B cell (primary cell): ENCODE results near the gene PCDHGA5. TPM values are rescaled to one million over a fixed set of nuclear protein-coding genes. Genes with fewer than 3 reads are reported as not detected.

Experiments
- ATAC-seq: fragments of 200-7000 bp; cut with Tn5 transposase; one replicate; pipeline ENCODE4 v1.10.0; 2021; ENCODE audit warnings: low read depth, mild to moderate bottlenecking, moderate number of reproducible peaks, moderate library complexity
- CTCF ChIA-PET: fragments of 350-600 bp; sonication (Branson Sonifier 250); formaldehyde crosslinking; loops from one replicate; lab custom pipeline; 2021; ENCODE audit warnings: antibody characterized with exemption, inconsistent platforms; lab: Charles Lee
- POLR2A ChIA-PET: fragments of 350-600 bp; sonication (Branson Sonifier 250); formaldehyde crosslinking; loops from one replicate; lab custom pipeline; 2021; ENCODE audit warnings: antibody characterized with exemption; lab: Charles Lee
- DNase-seq: peaks from one replicate; pipeline ENCODE4 v3.0.0; 2013
- H2AFZ ChIP-seq: 2 replicates; pipeline ENCODE4 v1.6.1; 2012; ENCODE audit warnings: mild to moderate bottlenecking, low read depth, low read length; ENCODE audit not compliant: insufficient read depth, poor library complexity, severe bottlenecking
- H3K27ac ChIP-seq, 2 donors: 1 replicate in 1 of 2; 2 replicates in 1 of 2; pipeline ENCODE4 v1.5.1; 2012 to 2013; ENCODE audit warnings: low read length in 2 of 2, mild to moderate bottlenecking in 2 of 2, moderate library complexity in 1 of 2
- H3K27me3 ChIP-seq, 4 experiments: fragments of 200-600 bp in 1 of 4; sonication (generic) in 1 of 4; replicated peaks in 1 of 4; 1 replicate in 2 of 4; 2 replicates in 2 of 4; pipeline versions ENCODE4 v1.6.1 to v1.7.0; 2013 to 2016; ENCODE audit warnings: low read length in 3 of 4, mild to moderate bottlenecking in 2 of 4, mixed read lengths in 1 of 4, moderate library complexity in 1 of 4; ENCODE audit not compliant: insufficient read depth in 4 of 4, control insufficient read depth in 3 of 4; ENCODE audit errors: control extremely low read depth in 1 of 4
- H3K36me3 ChIP-seq, 2 experiments: replicated peaks in 1 of 2; 1 replicate in 1 of 2; 2 replicates in 1 of 2; pipeline versions ENCODE4 v1.6.1 to v1.7.1; 2013; ENCODE audit warnings: low read length in 1 of 2; ENCODE audit not compliant: insufficient read depth in 2 of 2, control insufficient read depth in 1 of 2; ENCODE audit errors: control extremely low read depth in 1 of 2, extremely low read depth in 1 of 2
- H3K4me1 ChIP-seq, 2 donors: fragments of 200-600 bp in 1 of 2; sonication (generic) in 1 of 2; 1 replicate in 1 of 2; 2 replicates in 1 of 2; pipeline versions ENCODE4 v1.5.1 to v1.6.1; 2013 to 2017; ENCODE audit warnings: low read length in 2 of 2; ENCODE audit not compliant: control insufficient read depth in 2 of 2, insufficient read depth in 2 of 2
- H3K4me2 ChIP-seq: replicated peaks from 2 replicates; pipeline ENCODE3; 2012; ENCODE audit warnings: mild to moderate bottlenecking, low read depth, low read length; ENCODE audit not compliant: poor library complexity, severe bottlenecking
- H3K4me3 ChIP-seq, 5 experiments: fragments of 200-600 bp in 1 of 5; sonication (generic) in 1 of 5; 1 replicate in 3 of 5; 2 replicates in 2 of 5; pipeline versions ENCODE4 v1.5.1 to v1.7.0; 2011 to 2016; ENCODE audit warnings: low read length in 4 of 5, mild to moderate bottlenecking in 4 of 5, low read depth in 2 of 5, control low read depth in 1 of 5, moderate library complexity in 1 of 5; ENCODE audit not compliant: insufficient read depth in 1 of 5; ENCODE audit errors: control extremely low read depth in 1 of 5, extremely low read depth in 1 of 5
- H3K79me2 ChIP-seq: fragments of 200-600 bp; sonication (generic); one replicate; pipeline ENCODE4 v1.6.0; 2016; ENCODE audit warnings: low read length; ENCODE audit not compliant: control insufficient read depth, insufficient read depth
- H3K9ac ChIP-seq: fragments of 200-600 bp; sonication (generic); 2 replicates; pipeline ENCODE4 v1.6.1; 2017; ENCODE audit warnings: mild to moderate bottlenecking, low read length, moderate library complexity
- H3K9me3 ChIP-seq, 3 donors: one replicate each; pipeline versions ENCODE4 v1.6.1 to v1.7.1; 2013; ENCODE audit warnings: low read length in 2 of 3; ENCODE audit not compliant: control insufficient read depth in 2 of 3, insufficient read depth in 1 of 3; ENCODE audit errors: control extremely low read depth in 1 of 3
- H4K20me1 ChIP-seq: 2 replicates; pipeline ENCODE4 v1.6.0; 2012; ENCODE audit warnings: mild to moderate bottlenecking, low read length; ENCODE audit not compliant: insufficient read depth, control insufficient read depth, poor library complexity, severe bottlenecking
- H3K27ac Mint-ChIP-seq: one replicate; pipeline ENCODE4 v1.8.0; 2021; ENCODE audit warnings: mixed read lengths
- H3K27me3 Mint-ChIP-seq: one replicate; pipeline ENCODE4 v1.8.0; 2021; ENCODE audit warnings: mixed read lengths
- H3K4me1 Mint-ChIP-seq: one replicate; pipeline ENCODE4 v1.8.0; 2021; ENCODE audit warnings: mixed read lengths
- H3K4me3 Mint-ChIP-seq: one replicate; pipeline ENCODE4 v1.8.0; 2021; ENCODE audit warnings: mixed read lengths
- H3K9me3 Mint-ChIP-seq: one replicate; pipeline ENCODE4 v1.8.0; 2022; ENCODE audit warnings: mixed read lengths; ENCODE audit not compliant: insufficient read depth
- CTCF ChIP-seq: fragments of 200-600 bp; IDR thresholded peaks from one replicate; pipeline ENCODE4 v1.8.0; 2022; ENCODE audit warnings: antibody characterized with exemption, mild to moderate bottlenecking
- EZH2 ChIP-seq: IDR thresholded peaks from 2 replicates; pipeline ENCODE4 v1.6.1; 2012; ENCODE audit warnings: borderline replicate concordance, low read depth, mild to moderate bottlenecking, moderate library complexity, low read length; ENCODE audit not compliant: insufficient read depth, poor library complexity, severe bottlenecking
- WGBS: methylation state at CpG from one replicate; pipeline ENCODE4 v1.1.5; 2013; ENCODE audit warnings: missing lambda C conversion rate; ENCODE audit not compliant: insufficient coverage; 5-methylcytosine and 5-hydroxymethylcytosine counted together
- intact Hi-C: fragments of 100-400 bp; cut with micrococcal nuclease; formaldehyde crosslinking; loops from one replicate; pipeline ENCODE4 v1.10.0; 2022
- polyA plus RNA-seq: library from polyadenylated mRNA; depleted of rRNA; stranded (reverse); fragments of >200 nt; gene quantifications from 2 replicates; pipeline ENCODE4 v1.2.3, GENCODE V29; 2012
- total RNA-seq, 2 donors: library from RNA; stranded (reverse); fragments of 120-200 nt in 1 of 2; gene quantifications; 1 replicate in 1 of 2; 2 replicates in 1 of 2; pipeline versions ENCODE4 v1.2.3 to v1.2.4, GENCODE V29; 2013 to 2022

Gene PCDHGA5
- total and polyA plus RNA-seq, 2 donors (not counting 1 experiment from before 2014, with no cell fraction given), result 0.21 to 1.7 TPM

GRCh38 chr5:141371572-141372475 lies 7.9 kb downstream of the PCDHGA5 start:
- no peak for ATAC-seq

More at GRCh38 chr5:141371572-141372475, 7.9 kb downstream of the PCDHGA5 start:
- TF ChIP-seq CTCF (no peak), EZH2 (no peak)
- CTCF ChIA-PET, result interaction anchor here (0.7 to 3.0 kb wide), 4 partner anchors 108 to 186 kb away, joined by 3 to 17 read pairs (median 3); no protein-coding TSS in a partner anchor
- no peak overlapping the region for H3K27ac Mint-ChIP-seq
- H3K27ac ChIP-seq, result no peak overlapping the region
- no peak overlapping the region for H3K9ac ChIP-seq
- H3K4me1 ChIP-seq, result peaks cover 0 to 5% of the 10 kb centered on the region in 2 donors
- H3K4me3 ChIP-seq, result no peak overlapping the region
- no peaks in the 10 kb centered on the region for H3K36me3 ChIP-seq
- H3K4me3 Mint-ChIP-seq, result no peak overlapping the region
- no peak overlapping the region for H2AFZ ChIP-seq
- peaks cover 1 to 64% (median 47%) of the 10 kb centered on the region in 3 donors for H3K9me3 ChIP-seq
- no peaks in the 10 kb centered on the region for H3K79me2 ChIP-seq
- H3K9me3 Mint-ChIP-seq, result peaks cover 12% of the 10 kb centered on the region
- no peaks in the 10 kb centered on the region for H4K20me1 ChIP-seq
- H3K27me3 ChIP-seq, result peaks cover 0 to 57% (median 34%) of the 10 kb centered on the region in 4 experiments
- peaks cover 55% of the 10 kb centered on the region for H3K27me3 Mint-ChIP-seq
- intact Hi-C loops, result no loop called here
- no peak for DNase-seq
- POLR2A ChIA-PET, result no interaction called here
- 54% methylated on average over 68 of the region's 69 CpGs for WGBS
- H3K4me2 ChIP-seq, result no peak overlapping the region
- peaks cover 8% of the 10 kb centered on the region for H3K4me1 Mint-ChIP-seq
